ENCODE results near the gene BPNT1. TPM values are rescaled to one million over a fixed set of nuclear protein-coding genes. Genes with fewer than 3 reads are reported as not detected.
"Not testable (repeated sequence)": the region's sequence is repeated elsewhere in the genome, so short reads cannot be mapped to it uniquely, and the experiment has no call there.

The BPNT1 gene, protein sequence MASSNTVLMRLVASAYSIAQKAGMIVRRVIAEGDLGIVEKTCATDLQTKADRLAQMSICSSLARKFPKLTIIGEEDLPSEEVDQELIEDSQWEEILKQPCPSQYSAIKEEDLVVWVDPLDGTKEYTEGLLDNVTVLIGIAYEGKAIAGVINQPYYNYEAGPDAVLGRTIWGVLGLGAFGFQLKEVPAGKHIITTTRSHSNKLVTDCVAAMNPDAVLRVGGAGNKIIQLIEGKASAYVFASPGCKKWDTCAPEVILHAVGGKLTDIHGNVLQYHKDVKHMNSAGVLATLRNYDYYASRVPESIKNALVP
- total RNA-seq (2014; rRNA removed; shearing (Covaris generic)), result 43.1 and 46.6 TPM in 2 replicates

DNA sequence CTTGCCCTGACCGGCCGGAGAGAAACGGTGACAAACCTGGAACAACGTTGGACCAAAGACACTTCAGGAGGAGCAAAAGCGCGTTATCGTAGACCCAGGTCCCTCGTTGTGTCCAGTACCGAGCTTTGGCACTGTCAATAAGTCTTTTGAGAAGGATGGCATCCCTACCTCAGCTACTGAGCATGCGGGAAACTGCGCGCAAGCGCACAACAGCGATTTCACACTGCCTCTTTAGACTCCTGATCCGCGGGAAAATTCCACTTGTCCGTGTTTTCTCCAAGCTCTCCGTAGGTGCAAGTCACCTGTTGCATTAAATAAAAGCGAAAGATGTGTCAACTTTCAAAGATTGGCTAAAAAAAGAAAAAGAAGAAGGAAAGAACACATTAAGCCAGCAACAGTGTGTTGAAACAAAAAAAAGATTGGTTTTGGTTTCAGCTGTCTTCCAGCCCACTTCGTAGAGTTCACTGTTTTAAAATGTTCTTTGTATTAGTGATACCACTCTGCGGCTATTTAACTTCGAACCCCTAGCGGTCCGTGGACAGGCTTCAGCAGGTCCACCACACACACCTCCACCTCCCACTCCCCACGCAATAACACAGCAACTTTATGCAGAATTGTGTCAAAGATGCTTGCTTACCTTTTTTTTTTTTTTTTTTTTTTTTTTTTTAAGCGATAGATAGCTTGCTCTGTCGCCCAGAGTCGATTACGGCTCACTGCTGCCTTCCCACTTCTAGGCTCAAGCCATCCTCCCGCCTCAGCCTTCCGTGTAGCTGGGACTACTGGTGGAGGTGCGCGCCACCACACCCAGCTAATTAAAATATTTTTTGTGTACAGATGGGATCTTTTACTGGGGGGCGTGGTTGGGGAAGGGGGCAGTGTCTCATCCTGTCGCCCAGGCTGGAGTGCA, at the start of gene BPNT1:
TSS of gene BPNT1 (minus strand) at position 139 of the 907 bp plus-strand sequence. CDS start 9,942 bp downstream, outside the sequence.
- peak; percentile 93 for DNase-seq (ENCODE audit: low read depth)

DNA sequence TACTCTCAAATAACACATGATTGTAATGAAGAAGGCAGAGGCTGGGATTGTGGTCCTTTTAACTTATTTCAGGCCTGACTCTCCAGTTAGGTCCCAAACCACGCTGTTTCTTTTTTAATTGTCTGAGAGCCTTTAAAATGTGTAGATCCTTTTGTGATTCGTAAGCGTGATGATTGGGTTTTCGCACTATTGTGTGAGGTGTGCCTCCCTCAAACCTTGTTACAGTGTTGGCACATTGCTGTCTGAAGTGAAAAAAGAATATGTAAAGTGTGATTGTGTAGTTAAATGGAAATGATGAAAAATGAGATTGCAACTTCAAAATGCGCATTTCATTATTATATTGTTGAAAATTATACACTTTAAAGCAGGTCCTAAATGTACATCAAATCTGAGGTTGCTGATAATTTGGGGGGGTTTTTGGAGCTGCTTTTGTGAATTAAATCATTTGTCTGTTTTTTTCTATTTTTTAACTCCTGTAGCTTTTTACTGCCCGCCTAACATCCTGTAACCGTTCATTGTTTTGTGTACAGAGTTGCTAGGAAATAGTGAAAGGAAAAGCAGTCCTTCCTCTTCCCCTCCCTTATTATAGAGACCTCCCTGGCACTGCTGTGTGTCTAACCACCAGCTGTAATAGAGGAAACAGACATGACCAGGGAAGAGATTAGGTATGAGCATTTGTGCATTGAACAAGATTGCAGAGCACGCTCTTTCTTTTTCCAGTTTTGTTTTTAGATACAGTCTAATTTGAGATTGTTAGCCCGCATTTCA, 47.6 kb upstream of the BPNT1 start:
- DNase-seq (ENCODE audit: low read depth), result peak; percentile 16

DNA sequence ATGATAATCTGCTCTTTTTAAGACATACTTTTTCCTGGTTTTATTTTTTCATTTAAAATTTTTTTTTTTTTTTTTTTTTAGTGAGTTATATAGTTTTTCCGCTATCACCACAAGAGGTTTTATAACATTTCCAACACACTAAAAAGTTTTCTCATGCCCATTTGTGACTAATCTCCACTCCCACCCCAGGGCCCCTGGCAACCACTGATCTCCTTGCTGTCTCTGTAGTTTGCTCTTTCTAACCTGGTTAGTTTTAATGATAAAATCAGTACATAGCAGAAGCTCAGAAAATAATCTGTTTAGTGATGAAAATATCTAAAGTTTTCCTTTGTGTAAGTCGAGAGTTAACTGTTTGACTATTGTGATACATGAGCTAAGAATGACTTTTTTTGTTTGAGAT, 46.2 kb upstream of the BPNT1 start:
- no peak for DNase-seq (ENCODE audit: low read depth)

DNA sequence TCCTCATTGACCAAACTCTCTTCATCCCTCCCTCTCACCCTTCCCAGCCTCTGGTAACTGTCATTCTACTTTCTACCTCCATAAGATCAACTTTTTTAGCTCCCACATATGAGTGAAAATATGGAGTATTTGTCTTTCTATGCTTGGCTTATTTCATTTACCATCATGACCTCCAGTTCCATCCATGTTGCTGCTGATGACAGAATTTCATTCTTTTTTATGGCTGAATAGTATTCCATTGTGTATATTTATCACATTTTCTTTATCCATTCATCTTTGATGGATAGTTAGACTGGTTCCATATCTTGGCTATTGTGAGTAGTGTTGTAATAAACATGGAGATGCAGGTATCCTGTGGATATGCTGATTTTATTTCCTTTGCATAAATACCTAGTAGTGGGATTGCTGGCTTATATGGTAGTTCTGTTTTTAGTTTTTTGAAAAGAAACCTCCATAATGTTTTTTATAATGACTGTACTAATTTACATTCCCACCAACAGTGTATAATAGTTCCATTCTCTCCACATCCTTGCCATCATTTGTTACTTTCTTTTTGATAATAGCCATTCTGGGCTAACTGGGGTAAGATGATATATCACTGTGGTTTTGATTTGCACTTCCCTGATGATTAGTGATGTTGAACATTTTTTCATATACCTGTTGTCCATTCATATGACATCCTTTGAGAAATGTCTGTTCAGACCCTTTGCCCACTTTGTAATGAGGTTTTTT, 40.1 kb upstream of the BPNT1 start:
- DNase-seq (ENCODE audit: low read depth), result no peak

DNA sequence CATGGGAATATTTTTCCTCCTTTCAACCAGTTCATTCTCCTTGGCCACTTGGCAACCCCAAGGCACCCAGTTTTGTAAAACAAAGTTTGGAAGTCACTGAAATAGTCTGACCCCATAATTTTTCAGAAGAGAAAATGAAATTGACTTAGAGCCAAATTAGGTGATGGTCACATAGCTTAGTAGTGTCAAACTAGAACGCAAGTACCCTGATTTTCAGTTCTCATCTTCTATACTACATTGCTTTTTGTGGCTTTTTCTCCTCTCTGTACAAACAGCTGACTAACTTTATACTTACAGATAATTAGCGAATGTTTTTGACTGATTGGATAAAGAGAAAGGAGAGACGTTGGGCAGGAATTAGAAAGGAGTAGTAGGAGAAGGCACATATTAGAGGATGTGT, 37.5 kb upstream of the BPNT1 start:
- DNase-seq (ENCODE audit: low read depth), result no peak

DNA sequence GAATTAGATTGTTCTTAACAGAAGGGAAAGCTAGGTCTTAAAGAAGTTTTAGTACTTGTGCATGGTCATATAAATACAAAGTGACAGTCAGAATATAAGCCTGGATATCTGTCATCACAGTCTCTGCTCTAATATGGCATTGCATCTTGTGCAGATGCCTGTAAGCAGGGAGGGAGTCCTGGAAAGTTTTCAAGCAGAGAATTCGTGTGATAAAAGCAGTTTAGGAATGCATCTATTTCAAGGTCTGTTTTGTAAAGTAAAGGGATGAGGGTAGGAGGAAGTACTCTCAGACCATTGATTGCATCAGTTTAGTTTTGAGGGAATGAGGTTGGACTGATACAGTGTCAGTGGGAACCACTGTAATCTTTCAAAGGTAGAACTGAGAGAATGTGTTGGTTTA, 35.0 kb upstream of the BPNT1 start:
- DNase-seq (ENCODE audit: low read depth), result no peak

DNA sequence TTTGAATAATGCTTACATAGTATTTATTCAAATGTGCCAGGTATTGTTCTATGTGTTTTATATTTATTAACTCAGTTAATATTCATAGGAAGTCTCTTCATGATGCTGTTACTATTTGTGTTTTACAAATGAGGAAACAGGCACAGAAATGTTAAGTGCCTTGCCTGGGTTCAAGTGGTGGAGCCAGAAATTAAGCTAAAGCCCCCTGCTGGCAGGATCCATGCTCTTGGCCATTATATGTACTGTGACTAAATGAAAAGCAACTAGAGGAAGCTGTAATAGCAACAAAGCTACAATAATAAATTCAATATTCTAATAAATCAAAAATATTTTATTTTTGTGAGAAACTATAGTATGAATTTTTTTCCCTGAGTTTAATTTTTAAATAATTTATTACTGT, 34.3 kb upstream of the BPNT1 start:
- no peak for DNase-seq (ENCODE audit: low read depth)

DNA sequence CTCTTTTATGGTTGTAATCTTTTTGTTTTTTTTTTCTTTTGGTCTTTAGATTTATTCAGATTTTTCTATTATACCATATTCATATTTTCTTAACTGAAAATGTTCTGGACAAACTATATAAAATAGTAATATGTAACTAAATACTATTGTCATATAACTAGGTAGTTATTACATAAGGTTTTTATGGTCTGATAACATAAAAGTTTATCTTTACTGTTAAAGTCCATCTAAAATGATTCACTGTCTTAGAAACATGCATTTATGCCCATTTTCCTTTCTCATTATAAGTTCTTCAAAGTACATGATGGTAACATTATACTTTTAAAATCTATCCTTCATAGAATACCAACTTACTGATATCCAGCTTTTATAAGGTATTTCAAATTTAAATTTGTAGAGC, 33.5 kb upstream of the BPNT1 start:
- DNase-seq (ENCODE audit: low read depth), result no peak

DNA sequence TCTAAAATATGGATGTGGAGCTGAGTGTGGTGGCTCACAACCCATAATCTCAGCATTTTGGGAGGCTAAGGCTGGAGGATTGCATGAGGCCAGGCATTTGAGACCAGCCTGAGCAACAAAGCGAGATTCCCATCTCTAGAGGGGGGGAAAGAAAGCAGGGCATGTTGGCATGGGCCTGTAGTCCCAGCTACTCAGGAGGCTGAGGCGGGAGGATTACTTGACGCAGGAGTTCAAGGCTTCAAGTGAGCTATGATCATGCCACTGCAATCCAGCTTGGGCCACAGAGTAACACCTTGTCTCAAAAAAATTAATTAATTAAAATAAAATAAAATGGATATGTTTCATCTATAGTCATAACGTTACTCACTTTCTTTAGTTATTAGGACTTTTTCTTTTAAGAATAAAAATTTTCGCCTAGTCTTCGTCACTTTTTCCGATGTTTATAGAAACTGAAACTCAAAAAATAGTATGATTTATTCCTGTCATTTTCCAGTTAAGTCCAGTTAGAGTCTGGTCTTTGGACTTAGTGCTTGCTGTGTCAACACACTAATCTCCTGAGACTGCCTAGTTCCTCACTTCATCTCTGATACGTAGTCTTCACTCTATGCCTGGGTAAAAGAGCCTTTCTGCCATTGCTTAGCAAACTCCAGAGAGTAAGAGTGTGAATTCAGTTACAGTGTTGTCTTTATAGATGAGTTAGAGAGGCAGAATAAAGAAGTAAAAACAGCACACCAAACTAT, 32.4 kb upstream of the BPNT1 start:
- no peak for DNase-seq (ENCODE audit: low read depth)

DNA sequence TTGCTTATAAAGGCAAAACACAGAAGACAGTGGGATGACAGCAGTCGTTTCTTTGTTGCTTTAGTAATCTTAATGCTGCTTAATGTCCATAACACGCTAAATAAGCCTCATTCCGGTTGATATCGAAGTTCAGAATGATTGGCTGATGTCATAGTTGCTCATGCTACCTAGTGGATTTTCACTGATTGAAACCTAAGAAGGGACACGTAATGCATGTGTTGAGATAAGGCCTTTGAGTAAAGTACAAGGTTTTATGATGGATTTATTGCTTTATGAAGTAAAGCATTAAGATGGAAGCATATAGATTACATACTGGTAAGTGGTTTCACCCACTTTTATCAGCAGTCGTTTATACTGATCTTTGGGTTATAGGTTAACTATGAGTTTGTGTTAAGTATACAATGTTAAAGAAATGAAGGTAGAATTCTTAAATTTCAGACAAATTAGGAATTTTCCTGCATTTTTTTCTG, 29.5 kb upstream of the BPNT1 start:
- peak; percentile 38 for DNase-seq (ENCODE audit: low read depth)

DNA sequence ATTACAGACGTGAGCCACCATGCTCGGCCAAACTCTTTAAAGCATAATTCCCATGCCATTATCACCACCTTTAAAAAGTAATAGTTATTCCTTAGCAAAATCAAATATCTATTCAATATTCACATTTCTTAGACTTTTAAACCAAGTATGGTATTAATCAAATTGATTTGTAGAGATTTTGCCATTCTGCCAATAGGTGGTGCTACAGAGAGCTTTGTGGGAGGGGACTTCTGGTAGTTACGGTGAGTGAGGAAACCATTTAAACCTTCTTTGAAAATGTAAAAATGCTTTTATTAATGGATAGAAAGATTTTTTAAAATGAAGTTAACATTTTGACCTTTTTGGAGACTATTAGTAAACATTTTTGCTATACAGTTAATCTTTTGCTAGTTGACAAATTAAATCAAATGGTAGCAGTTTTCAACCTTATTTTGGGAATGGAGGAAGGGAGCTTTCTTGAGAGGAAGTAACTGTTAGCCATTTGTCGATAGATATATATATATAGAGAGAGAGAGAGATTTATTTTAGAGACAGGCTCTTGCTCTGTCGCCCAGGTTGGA, 23.6 kb upstream of the BPNT1 start:
- peak; percentile 12 for DNase-seq (ENCODE audit: low read depth)

DNA sequence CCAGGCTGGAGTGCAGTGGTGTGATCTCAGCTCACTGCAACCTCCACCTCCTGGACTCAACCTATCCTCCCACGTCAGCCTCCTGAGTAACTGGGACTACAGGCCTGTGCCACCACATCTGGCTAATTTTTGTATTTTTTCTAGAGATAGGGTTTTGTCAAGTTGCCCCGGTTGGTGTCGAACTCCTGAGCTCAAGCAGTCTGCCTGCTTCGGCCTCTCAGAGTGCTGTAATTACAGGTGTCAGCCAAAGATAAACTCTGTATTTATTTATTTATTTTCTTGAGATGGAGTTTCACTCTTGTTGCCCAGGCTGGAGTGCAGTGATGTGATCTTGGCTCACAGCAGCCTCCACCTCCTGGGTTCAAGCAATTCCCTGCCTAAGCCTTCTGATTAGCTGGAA, 23.0 kb upstream of the BPNT1 start:
- DNase-seq (ENCODE audit: low read depth), result not testable (repeated sequence)

DNA sequence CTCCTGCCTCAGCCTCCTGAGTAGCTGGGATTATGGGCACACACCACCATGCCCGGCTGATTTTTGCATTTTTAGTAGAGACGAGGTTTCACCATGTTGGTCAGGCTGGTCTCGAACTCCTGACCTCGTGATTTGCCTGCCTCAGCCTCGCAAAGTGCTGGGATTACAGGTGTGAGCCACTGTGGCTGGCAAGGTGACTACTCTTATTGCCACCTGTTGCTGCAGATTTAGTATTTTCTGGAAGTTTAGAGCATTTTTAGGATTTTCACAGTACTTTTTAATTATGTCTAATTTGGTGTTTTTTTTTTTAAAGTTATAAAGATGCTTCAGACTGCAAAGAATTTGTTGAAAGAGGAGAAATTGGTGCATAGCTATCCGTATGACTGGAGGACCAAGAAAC, 20.9 kb upstream of the BPNT1 start:
- not testable (repeated sequence) for DNase-seq (ENCODE audit: low read depth)

DNA sequence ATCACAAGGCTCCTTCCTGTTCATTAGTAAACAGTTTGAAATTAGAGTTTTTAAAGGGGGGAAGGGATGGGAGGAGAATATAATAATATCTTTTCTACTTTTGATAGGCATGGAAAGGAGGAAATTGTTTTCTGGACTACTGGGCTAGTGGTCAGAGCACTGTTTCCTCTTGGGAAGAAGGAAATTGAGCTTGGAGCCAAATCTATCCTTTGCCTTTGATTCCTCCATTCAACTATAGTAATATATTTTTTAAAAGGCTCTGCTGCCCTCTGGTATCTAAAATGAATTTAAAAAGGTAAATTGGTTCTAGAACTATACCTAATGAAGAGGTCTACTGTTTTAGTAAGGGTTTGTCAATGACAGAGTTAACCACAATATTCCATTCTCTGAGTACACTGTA, 10.2 kb upstream of the BPNT1 start:
- no peak for DNase-seq (ENCODE audit: low read depth)

DNA sequence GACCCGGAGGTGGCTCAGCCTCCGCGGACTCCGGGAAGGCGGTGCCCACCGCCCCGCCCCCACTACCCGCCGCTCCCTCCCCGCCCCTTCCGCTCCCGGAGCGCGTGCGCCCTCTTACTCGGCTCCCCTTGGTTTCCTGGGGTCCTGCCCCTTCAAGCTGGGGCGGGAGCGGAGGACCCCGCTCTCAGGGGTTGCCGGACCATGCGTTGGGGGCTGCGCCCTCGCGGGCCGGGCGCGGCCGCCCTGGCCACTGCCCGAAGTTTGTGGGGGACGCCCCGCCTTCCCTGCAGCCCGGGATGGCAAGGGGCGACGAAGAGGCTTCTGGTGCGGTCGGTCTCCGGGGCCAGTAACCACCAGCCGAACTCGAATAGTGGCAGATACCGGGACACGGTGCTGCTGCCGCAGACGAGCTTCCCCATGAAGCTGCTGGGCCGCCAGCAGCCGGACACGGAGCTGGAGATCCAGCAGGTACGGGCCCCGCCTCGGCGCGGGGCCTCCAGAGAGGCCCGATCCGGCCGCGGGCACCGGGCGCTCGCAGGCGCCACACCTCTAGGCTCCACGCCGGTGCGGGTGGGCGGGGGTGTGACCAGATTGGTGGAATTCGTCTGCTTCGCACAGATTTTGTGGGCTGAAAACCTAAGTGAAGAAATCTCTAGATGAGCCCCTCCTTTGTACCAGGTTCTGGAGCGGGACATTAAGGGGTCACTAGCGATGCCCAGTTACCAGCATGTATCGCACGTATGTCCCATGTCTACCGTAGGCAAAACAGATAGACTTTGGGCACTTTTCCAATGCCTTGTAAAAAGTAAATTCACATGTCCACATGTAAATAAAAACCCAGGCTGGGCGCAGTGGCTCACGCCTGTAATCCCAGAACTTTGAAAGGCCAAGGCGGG, 4.7 kb upstream of the BPNT1 start, which contains the start of gene IARS2:
TSS of gene IARS2 (plus strand) at position 117 of the 896 bp plus-strand sequence. CDS start at position 202, 85 bp downstream.
- DNase-seq (ENCODE audit: low read depth), result peak; percentile 91

DNA sequence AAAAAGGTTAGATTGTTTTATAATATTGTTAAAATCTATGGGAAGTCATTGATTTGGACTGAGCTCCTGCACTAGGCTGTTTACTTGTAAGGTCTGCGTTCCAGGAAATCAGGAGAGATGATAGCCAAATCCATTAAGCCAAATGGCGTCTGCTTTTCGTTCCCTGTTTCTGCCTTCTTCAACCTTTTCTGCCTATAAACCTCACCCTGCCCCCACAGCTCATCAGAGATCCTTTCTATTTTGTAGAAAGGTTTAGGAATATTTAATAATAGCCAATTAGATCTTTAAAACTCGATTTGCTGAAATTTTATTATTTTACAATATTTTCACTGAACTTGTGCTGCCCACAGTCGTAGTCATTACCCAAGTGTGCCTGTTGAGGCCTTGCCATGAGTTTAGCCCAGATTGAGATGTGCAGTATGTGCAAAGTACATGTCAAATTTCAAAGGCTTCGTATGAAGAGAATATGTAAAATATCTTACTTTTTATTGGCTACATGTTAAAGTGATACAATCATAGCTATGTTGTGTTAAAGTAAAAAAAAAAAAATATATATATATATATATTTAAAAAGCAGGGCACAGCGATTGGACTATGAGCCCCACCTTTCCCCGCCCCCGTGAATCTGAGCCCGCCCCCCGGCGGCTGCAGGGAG, 3.9 kb upstream of the BPNT1 start:
- DNase-seq (ENCODE audit: low read depth), result peak; percentile 3

DNA sequence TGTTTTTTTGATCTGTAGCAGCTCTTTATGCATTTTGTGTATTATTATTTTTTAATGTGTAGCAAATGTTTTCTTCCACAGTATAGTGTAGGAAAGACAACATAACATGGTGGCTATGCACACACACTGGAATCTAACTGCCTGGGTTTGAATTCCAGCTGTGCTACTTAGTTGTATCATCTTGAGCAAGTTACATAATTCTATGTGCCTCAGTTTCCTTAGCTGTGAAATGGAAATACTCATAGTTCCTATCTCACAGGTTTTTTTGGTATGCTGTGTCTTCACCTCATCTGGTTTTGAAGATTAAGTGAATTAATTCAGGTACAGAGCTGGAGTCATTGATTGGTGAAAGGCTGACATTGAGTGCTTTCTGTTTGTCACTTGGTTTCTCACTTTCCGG, 3.1 kb upstream of the BPNT1 start:
- DNase-seq (ENCODE audit: low read depth), result no peak

DNA sequence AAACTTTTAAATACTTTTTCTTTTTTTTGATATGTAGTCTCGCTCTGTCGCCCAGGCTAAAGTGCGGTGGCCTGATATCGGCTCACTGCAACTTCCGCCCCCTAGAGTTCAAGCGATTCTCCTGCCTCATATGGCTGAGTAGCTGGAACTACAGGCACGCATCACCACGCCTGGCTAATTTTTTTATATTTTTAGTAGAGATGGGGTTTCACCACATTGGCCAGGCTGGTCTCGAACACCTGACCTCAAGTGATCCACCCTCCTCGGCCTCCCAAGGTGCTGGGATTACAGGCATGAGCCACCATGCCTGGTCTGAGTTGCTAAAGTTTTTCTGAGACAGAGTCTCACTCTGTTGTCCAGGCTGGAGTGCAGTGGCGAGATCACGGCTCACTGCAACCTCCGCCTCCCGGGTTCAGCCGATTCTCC, 3.3 kb downstream of the BPNT1 start:
- DNase-seq (ENCODE audit: low read depth), result not testable (repeated sequence)

DNA sequence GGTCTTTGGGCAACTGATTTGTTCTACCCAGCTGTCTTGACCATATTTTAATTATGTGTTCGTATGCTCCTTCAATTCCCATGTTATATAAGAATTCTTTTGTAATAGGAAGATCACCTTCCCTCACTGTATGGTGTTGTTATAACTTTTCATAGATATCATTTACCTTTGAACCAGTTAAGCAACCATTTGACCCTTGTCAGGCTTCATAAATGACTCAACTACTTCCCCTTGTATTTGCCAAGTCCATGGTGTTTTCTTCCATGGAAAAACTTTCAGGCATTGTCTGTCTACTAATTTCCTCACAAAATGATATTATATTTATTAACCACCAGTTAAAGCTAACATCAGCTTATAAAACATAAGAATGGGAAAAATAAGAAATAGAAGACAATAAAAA, 5.1 kb downstream of the BPNT1 start:
- DNase-seq (ENCODE audit: low read depth), result no peak

Data from Daoy (cell line).